Lower leg skin (tissue), 4 donors: Measurements from ENCODE around the gene XIRP2. TPM values are rescaled to one million over a fixed set of nuclear protein-coding genes. Genes with fewer than 3 reads are reported as not detected.

ENCODE experiments used
- DNase-seq, 2 donors: peaks; one replicate each; pipeline ENCODE4 v3.0.0-alpha.2; 2019; ENCODE audit warnings: low spot score in 2 of 2
- H3K4me3 ChIP-seq: fragments of 200-600 bp; sonication (generic); 2 replicates; pipeline ENCODE4 v1.5.1; 2017; ENCODE audit warnings: mild to moderate bottlenecking, low read depth; ENCODE audit not compliant: poor library complexity, severe bottlenecking
- CTCF ChIP-seq, 3 donors: fragments of 450-650 bp; IDR thresholded peaks; one replicate each; pipeline ENCODE4 v1.5.1; 2016; ENCODE audit warnings: antibody characterized with exemption in 3 of 3, mild to moderate bottlenecking in 3 of 3, moderate library complexity in 2 of 3
- POLR2A ChIP-seq, 2 donors: fragments of 450-650 bp; IDR thresholded peaks; one replicate each; pipeline ENCODE4 v1.6.1; 2016 to 2017; ENCODE audit warnings: antibody characterized with exemption in 2 of 2, mild to moderate bottlenecking in 1 of 2, moderate library complexity in 1 of 2
- WGBS, 2 donors: methylation state at CpG; one replicate each; pipeline ENCODE4 v1.1.5; 2018; 5-methylcytosine and 5-hydroxymethylcytosine counted together
- intact Hi-C: fragments of 100-400 bp; cut with DNase I; formaldehyde crosslinking; loops from one replicate; pipeline ENCODE4 v1.15.0; 2023; ENCODE audit warnings: low total_unique reads
- total RNA-seq, 4 donors: library from RNA; depleted of rRNA; stranded (reverse); fragments of >200 nt; gene quantifications; one replicate each; pipeline ENCODE4 v1.1.0, GENCODE V29; 2016

Gene XIRP2
- total RNA-seq, 4 donors from 2014 or later, result 0.06 TPM; not detected in 3

- 49 to 63% methylated on average over 10 of the region's 10 CpGs for WGBS, 2 donors
- intact Hi-C loops, result no loop called here
- TF ChIP-seq CTCF (IDR thresholded peaks at IDR 0.05), result no peak
- no peak for TF ChIP-seq POLR2A (IDR thresholded peaks at IDR 0.05)
- no peak overlapping the region for H3K4me3 ChIP-seq
- no peak for DNase-seq
Measured at GRCh38 chr2:166867874-166868514, 20.3 kb upstream of the XIRP2 start.

- WGBS, 2 donors, result 79% methylated on average over 1 of the region's 1 CpG
- H3K4me3 ChIP-seq, result no peak overlapping the region
- TF ChIP-seq POLR2A (IDR thresholded peaks at IDR 0.05) (no peak), CTCF (IDR thresholded peaks at IDR 0.05) (no peak)
- DNase-seq, result no peak
- intact Hi-C loops, result no loop called here
Measured at GRCh38 chr2:166870346-166870745, 17.9 kb upstream of the XIRP2 start.

GRCh38 chr2:166881177-166881576, 7.1 kb upstream of the XIRP2 start:
- intact Hi-C loops, result no loop called here
- DNase-seq, result no peak
- TF ChIP-seq POLR2A (IDR thresholded peaks at IDR 0.05) (no peak), CTCF (IDR thresholded peaks at IDR 0.05) (no peak)
- H3K4me3 ChIP-seq, result no peak overlapping the region
- 73 to 78% methylated on average over 1 of the region's 1 CpG for WGBS, 2 donors

- H3K4me3 ChIP-seq, result no peak overlapping the region
- intact Hi-C loops, result no loop called here
- TF ChIP-seq CTCF (IDR thresholded peaks at IDR 0.05) (no peak), POLR2A (IDR thresholded peaks at IDR 0.05) (no peak)
- DNase-seq, result no peak
- WGBS, 2 donors, result 36 to 49% methylated on average over 3 of the region's 3 CpGs
Measured at GRCh38 chr2:166882851-166883250, 5.4 kb upstream of the XIRP2 start.

- intact Hi-C loops, result no loop called here
- DNase-seq, result no peak
- WGBS, 2 donors, result 25 to 34% methylated on average over 2 of the region's 2 CpGs
- TF ChIP-seq POLR2A (IDR thresholded peaks at IDR 0.05) (no peak), CTCF (IDR thresholded peaks at IDR 0.05) (no peak)
- H3K4me3 ChIP-seq, result no peak overlapping the region
Measured at GRCh38 chr2:166891727-166892126, 3.4 kb downstream of the XIRP2 start.

- TF ChIP-seq CTCF (IDR thresholded peaks at IDR 0.05) (no peak), POLR2A (IDR thresholded peaks at IDR 0.05) (no peak)
- H3K4me3 ChIP-seq, result no peak overlapping the region
- intact Hi-C loops, result no loop called here
- no peak for DNase-seq
Measured at GRCh38 chr2:166892397-166892796, 4.1 kb downstream of the XIRP2 start.
